Measurements from ENCODE around the gene EMC9. TPM values are rescaled to one million over a fixed set of nuclear protein-coding genes. Genes with fewer than 3 reads are reported as not detected.
A peak's percentile ranks its signal among the peaks of the same experiment; 100 is the strongest.

Gene EMC9
- polyA plus RNA-seq, 1 donor (not counting 4 experiments of a cell fraction or from before 2014, with no cell fraction given) = 11.0 TPM

GRCh38 chr14:24093207-24093900 is 48.0 kb downstream of the EMC9 start:
- Histone ChIP-seq H3K9me1 (ENCODE audit: control insufficient read depth, extremely low read depth, insufficient read depth, low read length) (no peaks in the 10 kb centered on the region), H3K9me3 (ENCODE audit: control insufficient read depth, low read depth, low read length) (no peaks in the 10 kb centered on the region), H3K27me3 (ENCODE audit: control insufficient read depth, extremely low read depth, insufficient read depth, low read length) (no peaks in the 10 kb centered on the region), H3K79me2 (ENCODE audit: control insufficient read depth, insufficient read depth, low read length) (peaks cover 2% of the 10 kb centered on the region), H2AFZ (ENCODE audit: control insufficient read depth, low read length) (peak overlapping the region; percentile 90), H3K27ac (ENCODE audit: control insufficient read depth, insufficient read depth, low read length) (peak overlapping the region; percentile 77), H3K4me1 (ENCODE audit: control insufficient read depth, extremely low read depth, insufficient read depth, low read length) (peaks cover 17% of the 10 kb centered on the region), H3K9ac (ENCODE audit: control insufficient read depth, extremely low read depth, insufficient read depth, low read length) (peak overlapping the region; percentile 69), H3K4me2 (ENCODE audit: control insufficient read depth, extremely low read depth, insufficient read depth, low read depth, low read length) (peak overlapping the region; percentile 85), H3K4me3 (ENCODE audit: control insufficient read depth in 2 of 3, extremely low read depth in 1 of 3, insufficient read depth in 2 of 3, low read depth in 1 of 3, low read length in 3 of 3) (peak overlapping the region in 2 of 3 experiments; percentile 23 to 44), H4K20me1 (ENCODE audit: control insufficient read depth, extremely low read depth, insufficient read depth, low read length) (no peaks in the 10 kb centered on the region), H3K36me3 (ENCODE audit: control insufficient read depth in 2 of 2, extremely low read depth in 1 of 2, insufficient read depth in 2 of 2, low read length in 2 of 2) (peaks cover 0 to 9% of the 10 kb centered on the region in 2 experiments)
- dilution Hi-C loops (cut with MboI; ENCODE audit: extremely low pct_ligation_motif_present, low sequenced_read_pairs) = no loop called here
- FAIRE-seq = no peak
- TF ChIP-seq EZH2 (IDR thresholded peaks at IDR 0.05; ENCODE audit: low read length) = no peak
- no peak for TF ChIP-seq CTCF (optimal IDR thresholded peaks at IDR 0.05 in 1 of 3, IDR thresholded peaks at IDR 0.05 in 1 of 3, conservative IDR thresholded peaks at IDR 0.05 in 1 of 3; ENCODE audit: extremely low read depth in 1 of 3, insufficient read depth in 2 of 3, low read length in 3 of 3)
- no peak for DNase-seq (ENCODE audit: low read depth, low spot score)

- Histone ChIP-seq H3K4me3 (ENCODE audit: control insufficient read depth in 2 of 3, extremely low read depth in 1 of 3, insufficient read depth in 2 of 3, low read depth in 1 of 3, low read length in 3 of 3) (no peak overlapping the region), H3K4me2 (ENCODE audit: control insufficient read depth, extremely low read depth, insufficient read depth, low read depth, low read length) (no peak overlapping the region), H3K9me3 (ENCODE audit: control insufficient read depth, low read depth, low read length) (no peaks in the 10 kb centered on the region), H3K9ac (ENCODE audit: control insufficient read depth, extremely low read depth, insufficient read depth, low read length) (no peak overlapping the region), H3K36me3 (ENCODE audit: control insufficient read depth in 2 of 2, extremely low read depth in 1 of 2, insufficient read depth in 2 of 2, low read length in 2 of 2) (peaks cover 0 to 9% of the 10 kb centered on the region in 2 experiments), H3K27ac (ENCODE audit: control insufficient read depth, insufficient read depth, low read length) (no peak overlapping the region), H3K79me2 (ENCODE audit: control insufficient read depth, insufficient read depth, low read length) (peaks cover 2% of the 10 kb centered on the region), H3K27me3 (ENCODE audit: control insufficient read depth, extremely low read depth, insufficient read depth, low read length) (no peaks in the 10 kb centered on the region), H2AFZ (ENCODE audit: control insufficient read depth, low read length) (no peak overlapping the region), H3K4me1 (ENCODE audit: control insufficient read depth, extremely low read depth, insufficient read depth, low read length) (peaks cover 17% of the 10 kb centered on the region), H3K9me1 (ENCODE audit: control insufficient read depth, extremely low read depth, insufficient read depth, low read length) (no peaks in the 10 kb centered on the region), H4K20me1 (ENCODE audit: control insufficient read depth, extremely low read depth, insufficient read depth, low read length) (no peaks in the 10 kb centered on the region)
- DNase-seq (ENCODE audit: low read depth, low spot score) (no peak), FAIRE-seq (no peak)
- dilution Hi-C loops (cut with MboI; ENCODE audit: extremely low pct_ligation_motif_present, low sequenced_read_pairs) = no loop called here
- TF ChIP-seq CTCF (optimal IDR thresholded peaks at IDR 0.05 in 1 of 3, IDR thresholded peaks at IDR 0.05 in 1 of 3, conservative IDR thresholded peaks at IDR 0.05 in 1 of 3; ENCODE audit: extremely low read depth in 1 of 3, insufficient read depth in 2 of 3, low read length in 3 of 3) = no peak
- TF ChIP-seq EZH2 (IDR thresholded peaks at IDR 0.05; ENCODE audit: low read length) = no peak
These were observed 48.7 kb downstream of the EMC9 start for GRCh38 chr14:24092505-24093206.
